PC-9 (cell line): ENCODE measurements around the gene SUSD3. TPM values are rescaled to one million over a fixed set of nuclear protein-coding genes. Genes with fewer than 3 reads are reported as not detected.
A peak's percentile ranks its signal among the peaks of the same experiment; 100 is the strongest.

Experiments used
- BruUV-seq: library from RNA; stranded (reverse); fragments of 400-500 nt; replicated peaks from 2 replicates; lab custom pipeline; 2021; lab: Mats Ljungman, UMichigan
- CTCF ChIA-PET: fragments of 300-600 bp; sonication (Branson Sonifier 250); formaldehyde crosslinking; loops from one replicate; lab custom pipeline; 2022; ENCODE audit warnings: antibody characterized with exemption; lab: Charles Lee
- POLR2A ChIA-PET: fragments of 300-600 bp; sonication (Branson Sonifier 250); formaldehyde crosslinking; loops from one replicate; lab custom pipeline; 2022; ENCODE audit warnings: antibody characterized with exemption; ENCODE audit not compliant: unreplicated experiment; lab: Charles Lee
- DNase-seq, 2 experiments: peaks; one replicate each; pipeline versions ENCODE4 v3.0.0 to v3.0.0-alpha.2; 2015 to 2022; ENCODE audit warnings: mixed read lengths in 1 of 2
- H2AFZ ChIP-seq: fragments of 200-600 bp; sonication (generic); 2 replicates; pipeline ENCODE4 v1.8.1; 2017; ENCODE audit warnings: antibody characterized with exemption
- H3F3A ChIP-seq: fragments of 200-600 bp; sonication (generic); 2 replicates; pipeline ENCODE4 v1.8.1; 2017; ENCODE audit warnings: antibody characterized with exemption, mild to moderate bottlenecking, low read depth; ENCODE audit not compliant: insufficient read depth
- H3K27ac ChIP-seq: fragments of 200-600 bp; sonication (generic); 2 replicates; pipeline ENCODE4 v1.6.1; 2016; ENCODE audit warnings: mixed run types
- H3K27me3 ChIP-seq: fragments of 200-600 bp; sonication (generic); 2 replicates; pipeline ENCODE4 v1.6.1; 2016; ENCODE audit warnings: low read depth, mixed run types; ENCODE audit not compliant: insufficient read depth
- H3K36me3 ChIP-seq: fragments of 200-600 bp; sonication (generic); 2 replicates; pipeline ENCODE4 v1.6.1; 2016; ENCODE audit warnings: low read depth, mixed run types
- H3K4me1 ChIP-seq: fragments of 200-600 bp; sonication (generic); replicated peaks from 2 replicates; pipeline ENCODE4 v1.6.1; 2016; ENCODE audit warnings: mixed run types; ENCODE audit not compliant: insufficient read depth
- H3K4me2 ChIP-seq: fragments of 200-600 bp; sonication (generic); 2 replicates; pipeline ENCODE4 v1.6.1; 2017; ENCODE audit warnings: mixed run types
- H3K4me3 ChIP-seq: fragments of 200-600 bp; sonication (generic); 2 replicates; pipeline ENCODE4 v1.6.1; 2016; ENCODE audit warnings: mixed run types
- H3K79me2 ChIP-seq: fragments of 200-600 bp; sonication (generic); 2 replicates; pipeline ENCODE4 v1.6.1; 2017; ENCODE audit warnings: low read depth, mixed run types
- H3K9me2 ChIP-seq: fragments of 200-600 bp; sonication (generic); 2 replicates; pipeline ENCODE4 v1.8.1; 2017; ENCODE audit warnings: mild to moderate bottlenecking; ENCODE audit not compliant: insufficient read depth
- H3K9me3 ChIP-seq: fragments of 200-600 bp; sonication (generic); 2 replicates; pipeline ENCODE4 v1.8.1; 2016; ENCODE audit warnings: low read depth; ENCODE audit not compliant: insufficient read depth
- H4K20me1 ChIP-seq: fragments of 200-600 bp; sonication (generic); 2 replicates; pipeline ENCODE4 v1.8.1; 2017; ENCODE audit not compliant: insufficient read depth
- EZH2 ChIP-seq: fragments of 200-600 bp; sonication (generic); IDR thresholded peaks from 2 replicates; pipeline ENCODE4 v1.8.0; 2017; ENCODE audit warnings: antibody characterized with exemption, low read depth
- intact Hi-C: fragments of 100-400 bp; cut with micrococcal nuclease; formaldehyde crosslinking; loops from one replicate; pipeline ENCODE4 v1.10.0; 2022; ENCODE audit not compliant: unreplicated experiment
- total RNA-seq: library from RNA; stranded (reverse); gene quantifications from 2 replicates; pipeline ENCODE4 v1.2.3, GENCODE V29; 2021
- TF ChIP-seq, protein P1 (sequence below): fragments of 200-600 bp; sonication (generic); conservative IDR thresholded peaks from 2 replicates; pipeline ENCODE4 v1.6.1; 2017; ENCODE audit warnings: mixed run types, antibody characterized with exemption, mild to moderate bottlenecking, moderate library complexity

Gene SUSD3
- total RNA-seq, 1 experiment from 2014 or later: 8.4 TPM

GRCh38 chr9:93059715-93060578 is 1.4 kb downstream of the SUSD3 start:
- Histone ChIP-seq H3K4me1 (peaks cover 7% of the 10 kb centered on the region), H3K9me3 (no peaks in the 10 kb centered on the region), H3K4me3 (no peak overlapping the region), H3F3A (no peaks in the 10 kb centered on the region; the same call in 1 of the 2 replicates), H3K36me3 (no peaks in the 10 kb centered on the region), H3K27ac (no peak overlapping the region), H3K9me2 (no peaks in the 10 kb centered on the region), H3K79me2 (no peaks in the 10 kb centered on the region), H4K20me1 (no peaks in the 10 kb centered on the region), H3K27me3 (no peaks in the 10 kb centered on the region), H2AFZ (no peak overlapping the region), H3K4me2 (peak overlapping the region; percentile 84; the same call in 1 of the 2 replicates)
- no peak for TF ChIP-seq EZH2
- TF ChIP-seq, protein P1, sequence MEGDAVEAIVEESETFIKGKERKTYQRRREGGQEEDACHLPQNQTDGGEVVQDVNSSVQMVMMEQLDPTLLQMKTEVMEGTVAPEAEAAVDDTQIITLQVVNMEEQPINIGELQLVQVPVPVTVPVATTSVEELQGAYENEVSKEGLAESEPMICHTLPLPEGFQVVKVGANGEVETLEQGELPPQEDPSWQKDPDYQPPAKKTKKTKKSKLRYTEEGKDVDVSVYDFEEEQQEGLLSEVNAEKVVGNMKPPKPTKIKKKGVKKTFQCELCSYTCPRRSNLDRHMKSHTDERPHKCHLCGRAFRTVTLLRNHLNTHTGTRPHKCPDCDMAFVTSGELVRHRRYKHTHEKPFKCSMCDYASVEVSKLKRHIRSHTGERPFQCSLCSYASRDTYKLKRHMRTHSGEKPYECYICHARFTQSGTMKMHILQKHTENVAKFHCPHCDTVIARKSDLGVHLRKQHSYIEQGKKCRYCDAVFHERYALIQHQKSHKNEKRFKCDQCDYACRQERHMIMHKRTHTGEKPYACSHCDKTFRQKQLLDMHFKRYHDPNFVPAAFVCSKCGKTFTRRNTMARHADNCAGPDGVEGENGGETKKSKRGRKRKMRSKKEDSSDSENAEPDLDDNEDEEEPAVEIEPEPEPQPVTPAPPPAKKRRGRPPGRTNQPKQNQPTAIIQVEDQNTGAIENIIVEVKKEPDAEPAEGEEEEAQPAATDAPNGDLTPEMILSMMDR: no peak
- no peak for DNase-seq
- CTCF ChIA-PET: interaction anchor here (0.7 kb wide), 1 partner anchor 47 kb away, joined by 4 read pairs; no protein-coding TSS in a partner anchor
- POLR2A ChIA-PET: interaction anchor here (0.6 to 1.0 kb wide), 3 partner anchors 12 to 70 kb away, joined by 3 to 4 read pairs (median 3); no protein-coding TSS in a partner anchor
- intact Hi-C loops: loop anchor here (5.0 kb wide), 1 partner anchor 37 kb away; the partner anchor contains the start of gene CARD19
- no TSS peak for BruUV-seq

DNA sequence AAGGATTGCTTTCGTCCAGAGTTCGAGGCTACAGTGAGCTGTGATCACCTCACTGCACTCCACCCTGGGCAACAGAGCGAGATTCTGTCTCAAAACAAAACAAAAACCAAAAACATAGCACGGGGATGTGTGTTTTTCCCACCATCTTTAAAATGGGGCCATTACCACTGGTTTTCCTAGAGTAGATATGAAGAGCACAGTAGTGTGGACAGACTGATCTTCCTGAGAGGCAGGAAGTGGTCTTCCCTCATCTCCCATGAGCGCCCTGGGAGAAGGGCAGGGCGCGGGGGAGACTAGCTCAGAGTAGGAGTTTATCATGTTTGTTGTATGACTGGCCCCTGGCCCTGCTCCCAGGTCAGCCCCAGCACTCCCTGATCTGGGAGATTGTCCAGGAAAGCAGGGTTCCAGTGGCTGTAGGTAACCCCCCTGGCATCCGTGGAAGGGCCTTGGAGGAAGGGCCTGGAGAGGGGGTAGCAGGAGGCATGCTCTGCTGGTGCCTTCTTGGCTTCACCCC is 2.3 kb downstream of the SUSD3 start:
- BruUV-seq: no TSS peak
- Histone ChIP-seq H3K4me2 (no peak overlapping the region), H3K9me2 (no peaks in the 10 kb centered on the region), H3K4me3 (no peak overlapping the region), H3K27me3 (no peaks in the 10 kb centered on the region), H3K79me2 (no peaks in the 10 kb centered on the region), H3K36me3 (no peaks in the 10 kb centered on the region), H3K27ac (no peak overlapping the region), H3K9me3 (no peaks in the 10 kb centered on the region), H3K4me1 (peaks cover 7% of the 10 kb centered on the region), H2AFZ (no peak overlapping the region), H4K20me1 (no peaks in the 10 kb centered on the region), H3F3A (no peaks in the 10 kb centered on the region; the same call in 1 of the 2 replicates)
- no peak for DNase-seq
- TF ChIP-seq, protein P1: no peak
- TF ChIP-seq EZH2: no peak
- CTCF ChIA-PET: interaction anchor here (0.7 kb wide), 1 partner anchor 46 kb away, joined by 4 read pairs; no protein-coding TSS in a partner anchor
- POLR2A ChIA-PET: interaction anchor here (1.0 kb wide), 1 partner anchor 71 kb away, joined by 3 read pairs; no protein-coding TSS in a partner anchor
- intact Hi-C loops: loop anchor here (5.0 kb wide), 1 partner anchor 36 kb away; the partner anchor contains the start of gene CARD19

GRCh38 chr9:93061260-93061751 is 2.8 kb downstream of the SUSD3 start:
- DNase-seq: no peak
- Histone ChIP-seq H3F3A (no peaks in the 10 kb centered on the region; the same call in 1 of the 2 replicates), H3K79me2 (no peaks in the 10 kb centered on the region), H2AFZ (no peak overlapping the region), H3K27me3 (no peaks in the 10 kb centered on the region), H3K4me2 (no peak overlapping the region), H3K27ac (no peak overlapping the region), H3K36me3 (no peaks in the 10 kb centered on the region), H3K9me3 (no peaks in the 10 kb centered on the region), H4K20me1 (no peaks in the 10 kb centered on the region), H3K4me1 (peaks cover 7% of the 10 kb centered on the region), H3K4me3 (no peak overlapping the region), H3K9me2 (no peaks in the 10 kb centered on the region)
- BruUV-seq: no TSS peak
- ChIA-PET CTCF (no interaction called here), POLR2A (no interaction called here)
- intact Hi-C loops: loop anchor here (5.0 kb wide), 1 partner anchor 36 kb away; the partner anchor contains the start of gene CARD19
- TF ChIP-seq EZH2: no peak
- TF ChIP-seq, protein P1: no peak
